Measurements from ENCODE around the gene RBKS.
"Not testable (repeated sequence)": the region's sequence is repeated elsewhere in the genome, so short reads cannot be mapped to it uniquely, and the experiment has no call there.

RBKS gene

DNA sequence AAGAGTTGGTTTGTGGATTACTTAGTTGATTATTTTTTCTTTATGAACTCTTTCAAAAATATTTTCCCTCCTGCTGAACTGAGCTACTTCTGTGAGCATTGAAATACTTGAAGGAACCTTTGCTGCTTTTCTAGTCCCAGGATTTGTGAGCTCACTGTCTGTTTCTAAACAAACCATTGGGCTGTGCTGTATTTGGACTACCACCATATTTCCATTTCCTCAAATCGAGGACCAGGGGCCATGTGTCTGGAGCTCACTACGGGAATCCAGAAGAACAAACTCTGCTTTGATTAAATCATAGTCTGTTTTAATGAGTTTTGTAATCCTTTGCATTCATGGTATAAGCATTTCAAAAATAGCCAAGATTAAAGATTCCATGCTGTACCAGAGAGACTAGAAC, 117.4 kb downstream of the RBKS start:
- CTCF ChIA-PET, result interaction anchor here (0.8 to 1.4 kb wide), 3 partner anchors 8 to 50 kb away, joined by 3 to 4 read pairs (median 3); no protein-coding TSS in a partner anchor

DNA sequence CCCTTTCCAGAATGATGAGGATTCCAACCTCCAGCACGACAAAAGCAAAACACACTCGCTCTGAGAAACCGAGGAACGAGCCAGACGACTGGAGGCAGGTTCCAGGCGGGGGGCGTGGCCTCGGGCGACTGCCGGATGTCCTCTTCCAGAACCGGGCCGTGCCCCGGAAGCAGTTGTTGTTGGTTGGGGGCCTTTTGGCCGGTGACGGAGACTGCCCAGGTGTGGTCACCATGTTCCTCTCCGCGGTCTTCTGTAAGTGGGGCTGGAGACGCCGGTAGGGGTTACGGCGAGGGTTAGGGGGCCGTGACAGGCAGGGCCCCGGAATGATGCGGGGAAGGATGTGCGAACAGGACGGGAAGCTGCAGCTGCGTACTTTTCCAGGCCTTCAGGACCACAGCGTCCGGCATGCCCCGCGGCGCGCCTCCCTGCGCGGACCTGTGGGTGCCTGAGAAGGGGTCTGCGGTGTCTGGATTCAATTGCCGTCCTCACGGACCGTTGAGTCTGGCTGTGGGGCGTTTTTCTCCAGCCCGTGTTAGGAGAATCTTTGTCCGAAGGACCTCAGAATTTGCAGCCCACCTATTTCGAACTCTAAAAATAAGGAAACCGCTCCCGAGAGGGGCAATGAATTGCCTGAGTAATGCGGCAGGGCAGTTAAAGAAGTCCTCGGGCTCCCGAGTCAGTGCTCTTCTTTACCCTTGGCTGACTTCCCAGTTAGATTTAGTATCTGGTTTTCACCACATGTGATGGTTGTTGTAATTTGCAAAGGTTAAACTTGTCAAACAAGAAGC, 118.4 kb downstream of the RBKS start, which contains the start of gene MRPL33:
TSS of gene MRPL33 (plus strand) at position 172 of the 788 bp plus-strand sequence. CDS start at position 231, 59 bp downstream.
- ChIA-PET CTCF (interaction anchor here (1.2 to 1.4 kb wide), 2 partner anchors 19 to 49 kb away, joined by 3 to 4 read pairs; no protein-coding TSS in a partner anchor), POLR2A (interaction anchor here (0.7 kb wide), 1 partner anchor 66 kb away, joined by 3 read pairs; no protein-coding TSS in a partner anchor)
- TF ChIP-seq, protein P1, sequence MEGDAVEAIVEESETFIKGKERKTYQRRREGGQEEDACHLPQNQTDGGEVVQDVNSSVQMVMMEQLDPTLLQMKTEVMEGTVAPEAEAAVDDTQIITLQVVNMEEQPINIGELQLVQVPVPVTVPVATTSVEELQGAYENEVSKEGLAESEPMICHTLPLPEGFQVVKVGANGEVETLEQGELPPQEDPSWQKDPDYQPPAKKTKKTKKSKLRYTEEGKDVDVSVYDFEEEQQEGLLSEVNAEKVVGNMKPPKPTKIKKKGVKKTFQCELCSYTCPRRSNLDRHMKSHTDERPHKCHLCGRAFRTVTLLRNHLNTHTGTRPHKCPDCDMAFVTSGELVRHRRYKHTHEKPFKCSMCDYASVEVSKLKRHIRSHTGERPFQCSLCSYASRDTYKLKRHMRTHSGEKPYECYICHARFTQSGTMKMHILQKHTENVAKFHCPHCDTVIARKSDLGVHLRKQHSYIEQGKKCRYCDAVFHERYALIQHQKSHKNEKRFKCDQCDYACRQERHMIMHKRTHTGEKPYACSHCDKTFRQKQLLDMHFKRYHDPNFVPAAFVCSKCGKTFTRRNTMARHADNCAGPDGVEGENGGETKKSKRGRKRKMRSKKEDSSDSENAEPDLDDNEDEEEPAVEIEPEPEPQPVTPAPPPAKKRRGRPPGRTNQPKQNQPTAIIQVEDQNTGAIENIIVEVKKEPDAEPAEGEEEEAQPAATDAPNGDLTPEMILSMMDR (IDR thresholded peaks at IDR 0.05; ENCODE audit: insufficient read depth, low read length, missing control alignments), result no peak
- no peak for DNase-seq (ENCODE audit: low read depth, low spot score)
- peak within 1 kb of the TSS; percentile 91 for H3K4me3 ChIP-seq (ENCODE audit: low read depth, low read length)

More for the DNA sequence above, 117.4 kb downstream of the RBKS start:
- peak overlapping the region; percentile 91 for H3K4me3 ChIP-seq (ENCODE audit: low read depth, low read length)
- TF ChIP-seq, protein P1 (IDR thresholded peaks at IDR 0.05; ENCODE audit: insufficient read depth, low read length, missing control alignments), result no peak
- POLR2A ChIA-PET, result interaction anchor here (0.7 to 1.1 kb wide), 2 partner anchors 15 to 620 kb away, joined by 3 read pairs; partner anchors contain the start of gene FOSL2
- DNase-seq (ENCODE audit: low read depth, low spot score), result no peak

DNA sequence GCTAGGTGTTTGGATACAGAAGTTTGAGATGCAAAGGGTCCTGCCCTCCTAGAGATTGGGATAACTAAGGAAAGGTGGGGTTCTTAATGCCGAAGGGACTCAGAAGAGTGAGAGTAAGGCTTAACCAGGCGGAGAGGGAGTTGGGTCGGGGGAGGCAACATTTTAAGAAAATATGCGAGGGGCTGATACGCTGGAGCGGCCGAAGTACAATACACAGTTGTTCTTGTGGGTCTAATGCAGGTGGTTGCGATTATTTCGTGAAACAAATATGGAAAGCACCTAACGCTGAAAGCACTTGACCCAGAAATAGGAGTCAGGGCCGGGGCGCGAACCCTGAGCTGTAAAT, 119.0 kb downstream of the RBKS start:
- DNase-seq (ENCODE audit: low read depth, low spot score), result no peak
- TF ChIP-seq, protein P1 (IDR thresholded peaks at IDR 0.05; ENCODE audit: insufficient read depth, low read length, missing control alignments), result no peak
- ChIA-PET POLR2A (interaction anchor here (0.7 kb wide), 1 partner anchor 67 kb away, joined by 3 read pairs; no protein-coding TSS in a partner anchor), CTCF (no interaction called here)
- H3K4me3 ChIP-seq (ENCODE audit: low read depth, low read length), result peak overlapping the region; percentile 91

DNA sequence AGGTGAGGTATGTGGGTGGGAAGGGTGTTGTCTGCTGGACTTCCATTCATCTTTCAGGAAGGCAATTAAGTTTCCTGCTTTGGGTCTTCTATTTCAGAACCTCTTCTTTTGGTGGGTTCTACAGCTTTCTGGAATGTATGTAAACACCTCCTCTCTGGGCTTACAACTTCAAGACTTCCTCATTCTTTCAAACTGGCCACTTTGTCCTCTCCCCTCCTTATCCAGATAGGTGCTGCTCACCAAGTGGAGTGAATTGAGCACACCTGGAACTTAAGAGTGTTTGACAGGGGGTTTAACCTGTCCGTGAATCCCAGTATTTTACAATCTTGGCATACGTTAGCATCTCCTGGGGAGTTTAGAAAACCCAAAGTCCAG, 123.9 kb downstream of the RBKS start:
- CTCF ChIA-PET, result interaction anchor here (2.0 kb wide), 1 partner anchor 43 kb away, joined by 6 read pairs; no protein-coding TSS in a partner anchor
- H3K4me3 ChIP-seq (ENCODE audit: low read depth, low read length), result no peak overlapping the region
- TF ChIP-seq, protein P1 (IDR thresholded peaks at IDR 0.05; ENCODE audit: insufficient read depth, low read length, missing control alignments), result no peak
- no peak for DNase-seq (ENCODE audit: low read depth, low spot score)
- POLR2A ChIA-PET, result no interaction called here

DNA sequence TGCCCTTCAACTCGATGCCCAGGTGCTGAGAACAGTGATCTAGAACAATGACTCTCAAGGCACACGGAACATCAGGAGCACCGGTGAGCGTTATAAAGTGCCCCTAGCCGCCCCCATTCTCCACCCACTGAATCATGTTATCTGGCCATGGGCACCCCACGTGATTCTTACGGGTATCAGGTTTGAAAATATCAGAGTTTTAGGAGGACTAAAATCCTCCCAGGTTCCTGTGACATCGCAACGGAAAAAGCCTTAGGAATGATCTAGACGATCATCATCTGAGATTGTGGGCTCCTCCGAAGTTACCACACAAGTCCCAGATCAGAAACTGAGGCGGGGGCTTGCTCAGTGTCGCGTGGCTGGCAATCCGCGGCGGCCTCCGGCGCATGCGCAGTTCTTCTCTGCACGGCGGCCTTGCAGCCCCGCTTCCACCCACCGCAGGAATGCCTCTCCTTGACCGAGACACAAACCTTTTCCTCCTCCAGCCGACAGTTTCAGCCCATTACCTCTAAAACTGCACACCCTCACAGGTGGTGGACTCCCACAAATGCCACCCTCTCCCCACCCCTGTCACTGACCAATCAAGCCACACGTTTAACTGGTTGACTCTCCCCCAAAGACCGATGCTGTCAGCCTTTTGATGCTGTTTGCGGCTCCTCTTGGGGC, 124.4 kb downstream of the RBKS start:
- no peak for DNase-seq (ENCODE audit: low read depth, low spot score)
- ChIA-PET CTCF (interaction anchor here (2.0 kb wide), 1 partner anchor 42 kb away, joined by 6 read pairs; no protein-coding TSS in a partner anchor), POLR2A (no interaction called here)
- TF ChIP-seq, protein P1 (IDR thresholded peaks at IDR 0.05; ENCODE audit: insufficient read depth, low read length, missing control alignments), result no peak
- no peak overlapping the region for H3K4me3 ChIP-seq (ENCODE audit: low read depth, low read length)

DNA sequence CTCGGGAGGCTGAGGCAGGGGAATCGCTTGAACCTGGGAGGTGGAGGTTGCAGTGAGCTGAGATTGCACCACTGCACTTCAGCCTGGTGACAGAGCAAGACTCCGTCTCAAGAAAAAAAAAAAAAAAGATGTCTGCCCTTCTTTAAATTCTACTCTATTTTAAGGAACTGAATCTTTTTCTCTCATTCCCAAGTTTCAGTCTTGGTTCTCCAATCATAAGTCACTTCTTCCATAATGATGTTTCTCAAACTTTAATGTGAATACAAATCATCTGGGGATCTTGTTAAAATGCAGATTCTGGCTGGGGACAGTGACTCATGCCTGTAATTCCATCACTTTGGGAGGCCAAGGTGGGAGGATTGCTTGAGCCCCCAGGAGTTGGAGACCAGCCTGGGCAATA, 125.7 kb downstream of the RBKS start:
- CTCF ChIA-PET, result interaction anchor here (0.8 to 1.3 kb wide), 2 partner anchors 19 to 688 kb away, joined by 3 read pairs; no protein-coding TSS in a partner anchor
- DNase-seq (ENCODE audit: low read depth, low spot score); H3K4me3 ChIP-seq (ENCODE audit: low read depth, low read length); POLR2A ChIA-PET: not testable (repeated sequence)

Measured in AG04449 (cell line).